ENCODE measurements around the gene CLDN5. TPM values are rescaled to one million over a fixed set of nuclear protein-coding genes. Genes with fewer than 3 reads are reported as not detected.

Gene CLDN5
- total and polyA plus RNA-seq, 2 of the 4 experiments (the other 2 are of a cell fraction) = 0.18 to 0.21 TPM

DNA sequence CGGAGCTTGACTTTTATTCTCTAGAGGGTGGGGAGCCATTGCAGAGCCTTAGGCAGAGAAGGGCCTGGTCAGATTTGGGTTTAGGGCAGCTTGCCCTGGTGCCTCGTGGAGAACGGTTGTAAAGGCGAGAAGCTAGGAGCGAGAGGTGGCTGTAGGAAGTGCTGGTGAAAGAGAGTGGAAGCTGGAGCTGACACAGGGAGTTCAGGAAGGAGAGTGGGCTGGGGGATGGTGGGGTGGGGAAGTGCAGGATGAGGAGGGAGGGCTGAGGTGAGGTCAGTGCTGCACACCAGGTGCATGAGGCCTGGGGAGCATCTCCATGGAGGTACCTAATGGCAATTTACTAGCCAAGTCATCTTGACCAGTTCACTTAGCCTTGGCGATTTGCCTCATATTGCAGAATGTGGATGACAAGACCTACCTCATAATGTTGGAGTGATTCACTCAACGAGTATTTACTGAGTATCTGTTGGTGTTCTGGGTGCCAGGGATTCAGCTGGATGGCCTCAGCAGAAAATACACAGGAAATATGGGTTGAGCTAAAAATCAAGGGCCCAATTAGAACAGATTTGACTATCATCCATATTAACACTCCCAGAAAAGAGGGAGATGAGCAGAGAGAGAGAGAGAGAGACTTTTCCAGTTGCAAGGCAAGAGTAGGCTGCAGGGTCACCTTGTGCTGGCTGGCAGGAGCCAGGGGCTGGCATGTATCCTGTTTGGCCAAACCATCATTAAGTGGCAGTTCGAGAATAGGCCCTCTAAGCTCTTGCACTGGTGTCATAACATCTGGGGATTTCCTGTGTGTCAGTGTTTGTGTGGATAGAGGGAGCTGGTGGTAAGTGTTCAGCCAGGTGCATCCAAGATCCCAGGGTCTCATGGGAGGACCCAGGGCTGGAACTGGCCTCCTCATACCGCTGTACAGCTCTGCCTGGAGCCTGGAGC, 44.4 kb upstream of the CLDN5 start:
- TF ChIP-seq RAD21 (IDR thresholded peaks at IDR 0.05; ENCODE audit: low read length) = no peak
- TF ChIP-seq FOS (IDR thresholded peaks at IDR 0.05; ENCODE audit: low read depth, low read length) = 0 out of 2 replicates have a peak, but pooled peaks have one; percentile 36
- peak; percentile 58; the same call in 1 of the 2 replicates for TF ChIP-seq NFE2L2 (IDR thresholded peaks at IDR 0.05; ENCODE audit: low read depth, low read length)
- peak; percentile 88 for TF ChIP-seq CEBPB (IDR thresholded peaks at IDR 0.05; ENCODE audit: low read depth, low read length)
- H3K4me1 ChIP-seq (ENCODE audit: control insufficient read depth, insufficient read depth, low read length) = peaks cover 12% of the 10 kb centered on the region
- H3K27me3 ChIP-seq (ENCODE audit: control insufficient read depth, insufficient read depth, low read length) = peaks cover 8% of the 10 kb centered on the region
- H3K56ac ChIP-seq (ENCODE audit: extremely low read depth, insufficient read depth, low read length) = no peak overlapping the region
- H4K91ac ChIP-seq (ENCODE audit: insufficient read depth, low read depth, low read length) = no peak overlapping the region
- ChIA-PET POLR2A (ENCODE audit: unreplicated experiment) (interaction anchor here (0.7 kb wide), 1 partner anchor 143 kb away, joined by 6 read pairs; no protein-coding TSS in a partner anchor), CTCF (no interaction called here)
- in situ Hi-C loops (cut with MboI; ENCODE audit: low sequenced_read_pairs) (no loop called here), dilution Hi-C loops (cut with HindIII; ENCODE audit: low sequenced_read_pairs, unreplicated experiment) (no loop called here), intact Hi-C loops (cut with micrococcal nuclease) (no loop called here)
- H3K9me3 ChIP-seq (ENCODE audit: control insufficient read depth, insufficient read depth, low read length) = no peaks in the 10 kb centered on the region
- DNase-seq = peak; percentile 95
- BruUV-seq (replicated peaks) = no TSS peak
- H3K9ac ChIP-seq (ENCODE audit: low read depth, low read length) = no peak overlapping the region
- peak; percentile 87 for ATAC-seq (ENCODE audit: low read depth)
- H3K23ac ChIP-seq (ENCODE audit: low read depth, low read length) = no peak overlapping the region
- peak overlapping the region; percentile 0 for H2AFZ ChIP-seq (replicated peaks; ENCODE audit: low read length, poor library complexity)
- H4K5ac ChIP-seq (ENCODE audit: low read depth, low read length) = no peak overlapping the region
- WGBS, 2 experiments (ENCODE audit: extremely low coverage in 2 of 2, insufficient read length in 1 of 2) = 85% methylated on average over 2 of the region's 9 CpGs; no CpG with 5 or more reads in 1 of the 2 experiments
- no peak overlapping the region for H2BK15ac ChIP-seq (ENCODE audit: low read depth, low read length)
- H3K4ac ChIP-seq (ENCODE audit: low read depth, low read length) = 0 out of 2 replicates have a peak overlapping the region, but pooled peaks have one; percentile 6
- H2BK5ac ChIP-seq (ENCODE audit: low read depth, low read length, poor library complexity, severe bottlenecking) = no peak overlapping the region
- H3K27ac ChIP-seq (ENCODE audit: insufficient read depth, low read length) = no peak overlapping the region
- H3K36me3 ChIP-seq (ENCODE audit: control insufficient read depth, insufficient read depth, low read length) = no peaks in the 10 kb centered on the region
- H3K4me2 ChIP-seq (ENCODE audit: low read depth, low read length) = no peak overlapping the region
- H2BK120ac ChIP-seq (ENCODE audit: low read depth, low read length) = no peak overlapping the region
- H3K9me1 ChIP-seq (ENCODE audit: insufficient read depth, low read length) = no peaks in the 10 kb centered on the region; the same call in none of the 2 replicates
- H2BK20ac ChIP-seq (ENCODE audit: low read depth, low read length) = no peak overlapping the region
- H3K18ac ChIP-seq (ENCODE audit: low read depth, low read length) = no peak overlapping the region
- no peaks in the 10 kb centered on the region for H4K20me1 ChIP-seq (ENCODE audit: insufficient read depth, low read length)
- no peak overlapping the region for H2AK9ac ChIP-seq (replicated peaks; ENCODE audit: low read depth, low read length, poor library complexity)
- H2AK5ac ChIP-seq (ENCODE audit: low read depth, low read length) = no peak overlapping the region
- no peaks in the 10 kb centered on the region for H3K79me1 ChIP-seq (ENCODE audit: low read depth in 1 of 2, low read length in 2 of 2)
- H3K4me3 ChIP-seq (ENCODE audit: insufficient read depth, low read depth, low read length) = no peak overlapping the region
- no peak overlapping the region for H4K8ac ChIP-seq (ENCODE audit: low read depth in 2 of 2, low read length in 2 of 2)
- no peak overlapping the region for H3K14ac ChIP-seq (replicated peaks; ENCODE audit: low read depth, low read length)
